Measurements from ENCODE around the gene PLA2G5. TPM values are rescaled to one million over a fixed set of nuclear protein-coding genes. Genes with fewer than 3 reads are reported as not detected.

The PLA2G5 gene
- total RNA-seq, 2 donors from 2014 or later = not detected

DNA sequence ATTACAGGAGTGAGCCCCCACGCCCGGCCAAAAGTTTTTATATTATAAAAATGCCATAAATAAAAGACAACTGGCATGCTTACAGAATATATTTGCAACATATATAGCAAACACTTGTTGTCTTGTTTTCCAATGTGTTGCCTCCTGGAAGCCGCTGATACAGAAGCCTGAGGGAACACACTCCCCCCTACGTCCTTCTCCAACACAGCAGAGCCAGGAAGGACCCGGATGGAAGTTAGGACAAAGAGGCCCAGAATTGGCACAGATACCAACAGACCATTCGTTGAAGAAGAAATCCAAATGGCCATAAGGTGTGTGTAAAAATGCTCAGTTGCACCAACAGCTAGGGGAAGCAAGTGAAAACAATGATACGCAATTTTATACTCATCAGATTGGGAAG is 1.3 kb upstream of the PLA2G5 start:
- WGBS, 2 experiments (ENCODE audit: insufficient coverage in 1 of 2, insufficient read length in 1 of 2) = 87 to 99% methylated on average over 4 to 7 of the region's 7 CpGs
- Mint-ChIP-seq H3K4me1 (no peaks in the 10 kb centered on the region), H3K9me3 (peaks cover 2% of the 10 kb centered on the region), H3K27ac (no peak overlapping the region), H3K36me3 (ENCODE audit: low read depth) (no peaks in the 10 kb centered on the region), H3K27me3 (ENCODE audit: insufficient read depth) (no peaks in the 10 kb centered on the region), H3K4me3 (no peak overlapping the region)
- DNase-seq = no peak
- no peak overlapping the region for H3K27ac ChIP-seq (ENCODE audit: low read depth, low read length)
- H3K9me3 ChIP-seq (ENCODE audit: control insufficient read depth, low read length) = no peaks in the 10 kb centered on the region
- H3K27me3 ChIP-seq (ENCODE audit: control insufficient read depth, insufficient read depth, low read length, poor library complexity, severe bottlenecking) = no peaks in the 10 kb centered on the region
- TF ChIP-seq, protein P1, sequence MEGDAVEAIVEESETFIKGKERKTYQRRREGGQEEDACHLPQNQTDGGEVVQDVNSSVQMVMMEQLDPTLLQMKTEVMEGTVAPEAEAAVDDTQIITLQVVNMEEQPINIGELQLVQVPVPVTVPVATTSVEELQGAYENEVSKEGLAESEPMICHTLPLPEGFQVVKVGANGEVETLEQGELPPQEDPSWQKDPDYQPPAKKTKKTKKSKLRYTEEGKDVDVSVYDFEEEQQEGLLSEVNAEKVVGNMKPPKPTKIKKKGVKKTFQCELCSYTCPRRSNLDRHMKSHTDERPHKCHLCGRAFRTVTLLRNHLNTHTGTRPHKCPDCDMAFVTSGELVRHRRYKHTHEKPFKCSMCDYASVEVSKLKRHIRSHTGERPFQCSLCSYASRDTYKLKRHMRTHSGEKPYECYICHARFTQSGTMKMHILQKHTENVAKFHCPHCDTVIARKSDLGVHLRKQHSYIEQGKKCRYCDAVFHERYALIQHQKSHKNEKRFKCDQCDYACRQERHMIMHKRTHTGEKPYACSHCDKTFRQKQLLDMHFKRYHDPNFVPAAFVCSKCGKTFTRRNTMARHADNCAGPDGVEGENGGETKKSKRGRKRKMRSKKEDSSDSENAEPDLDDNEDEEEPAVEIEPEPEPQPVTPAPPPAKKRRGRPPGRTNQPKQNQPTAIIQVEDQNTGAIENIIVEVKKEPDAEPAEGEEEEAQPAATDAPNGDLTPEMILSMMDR (conservative IDR thresholded peaks at IDR 0.05) = no peak
- no peaks in the 10 kb centered on the region for H3K36me3 ChIP-seq (ENCODE audit: control insufficient read depth, insufficient read depth, low read length)
- H3K9ac ChIP-seq (ENCODE audit: extremely low read depth, low read length, poor library complexity, severe bottlenecking) = no peak overlapping the region
- H3K4me3 ChIP-seq (ENCODE audit: low read length) = no peak overlapping the region
- no peaks in the 10 kb centered on the region for H3K4me1 ChIP-seq (ENCODE audit: control insufficient read depth, insufficient read depth, low read length)

DNA sequence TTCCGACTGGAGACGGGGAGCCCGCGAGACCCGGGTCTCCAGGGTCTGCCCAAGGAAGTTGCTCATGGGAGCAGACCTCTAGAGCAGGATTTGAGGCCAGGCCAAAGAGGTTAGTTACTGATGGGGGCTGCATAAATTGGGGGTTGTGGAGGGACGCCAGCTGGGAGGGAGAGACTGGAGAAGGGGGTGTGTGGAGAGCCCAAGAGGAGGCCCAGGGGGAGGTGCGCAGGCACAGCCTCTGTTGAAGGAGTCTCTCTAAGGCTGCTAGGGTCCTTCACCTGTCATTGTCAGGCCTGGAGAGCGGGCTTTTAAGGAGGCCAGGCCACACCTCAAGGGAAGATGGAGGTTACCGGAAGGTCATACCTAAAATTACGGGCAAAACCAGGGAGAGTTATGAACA is 363 bp downstream of the PLA2G5 start:
- no peaks in the 10 kb centered on the region for H3K27me3 ChIP-seq (ENCODE audit: control insufficient read depth, insufficient read depth, low read length, poor library complexity, severe bottlenecking)
- Mint-ChIP-seq H3K27me3 (ENCODE audit: insufficient read depth) (peaks cover 3% of the 10 kb centered on the region), H3K27ac (no peak overlapping the region), H3K4me1 (no peaks in the 10 kb centered on the region), H3K36me3 (ENCODE audit: low read depth) (no peaks in the 10 kb centered on the region), H3K4me3 (no peak overlapping the region), H3K9me3 (peaks cover 2% of the 10 kb centered on the region)
- no peak overlapping the region for H3K27ac ChIP-seq (ENCODE audit: low read depth, low read length)
- TF ChIP-seq, protein P1 (conservative IDR thresholded peaks at IDR 0.05) = no peak
- no peaks in the 10 kb centered on the region for H3K36me3 ChIP-seq (ENCODE audit: control insufficient read depth, insufficient read depth, low read length)
- no peak overlapping the region for H3K4me3 ChIP-seq (ENCODE audit: low read length)
- no peaks in the 10 kb centered on the region for H3K4me1 ChIP-seq (ENCODE audit: control insufficient read depth, insufficient read depth, low read length)
- no peak for DNase-seq
- H3K9me3 ChIP-seq (ENCODE audit: control insufficient read depth, low read length) = no peaks in the 10 kb centered on the region
- 94% methylated on average over 9 to 10 of the region's 10 CpGs for WGBS, 2 experiments (ENCODE audit: insufficient coverage in 1 of 2, insufficient read length in 1 of 2)
- H3K9ac ChIP-seq (ENCODE audit: extremely low read depth, low read length, poor library complexity, severe bottlenecking) = no peak overlapping the region

DNA sequence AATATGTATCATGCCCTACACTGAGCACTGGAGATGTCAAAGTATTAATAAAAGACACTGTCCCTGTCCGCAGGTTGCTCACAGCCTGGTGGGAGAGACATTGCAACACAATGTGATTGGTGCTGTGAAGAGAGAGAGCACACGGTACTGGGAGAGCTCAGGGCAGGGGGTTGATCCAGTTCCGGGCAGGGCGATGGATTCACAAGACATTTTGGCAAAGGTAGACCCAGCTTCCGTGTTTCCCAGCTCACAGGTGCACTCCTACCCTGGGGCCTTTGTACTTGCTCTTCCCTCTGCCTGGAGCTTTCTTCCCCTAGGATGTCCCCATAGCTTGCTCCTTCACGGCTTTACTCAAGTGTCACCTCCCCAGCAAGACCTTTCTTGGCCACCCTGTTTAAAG is 1.4 kb downstream of the PLA2G5 start:
- peaks cover 3% of the 10 kb centered on the region for H3K27me3 Mint-ChIP-seq (ENCODE audit: insufficient read depth)
- no peak overlapping the region for H3K4me3 Mint-ChIP-seq
- no peak overlapping the region for H3K9ac ChIP-seq (ENCODE audit: extremely low read depth, low read length, poor library complexity, severe bottlenecking)
- H3K27me3 ChIP-seq (ENCODE audit: control insufficient read depth, insufficient read depth, low read length, poor library complexity, severe bottlenecking) = no peaks in the 10 kb centered on the region
- no peak overlapping the region for H3K27ac Mint-ChIP-seq
- H3K4me1 Mint-ChIP-seq = no peaks in the 10 kb centered on the region
- no peaks in the 10 kb centered on the region for H3K36me3 ChIP-seq (ENCODE audit: control insufficient read depth, insufficient read depth, low read length)
- no peak for DNase-seq
- WGBS, 2 experiments (ENCODE audit: insufficient coverage in 1 of 2, insufficient read length in 1 of 2) = 92 to 98% methylated on average over 6 of the region's 6 CpGs
- no peak overlapping the region for H3K4me3 ChIP-seq (ENCODE audit: low read length)
- TF ChIP-seq, protein P1 (conservative IDR thresholded peaks at IDR 0.05) = no peak
- H3K4me1 ChIP-seq (ENCODE audit: control insufficient read depth, insufficient read depth, low read length) = no peaks in the 10 kb centered on the region
- H3K36me3 Mint-ChIP-seq (ENCODE audit: low read depth) = no peaks in the 10 kb centered on the region
- no peaks in the 10 kb centered on the region for H3K9me3 ChIP-seq (ENCODE audit: control insufficient read depth, low read length)
- H3K27ac ChIP-seq (ENCODE audit: low read depth, low read length) = no peak overlapping the region
- peaks cover 2% of the 10 kb centered on the region for H3K9me3 Mint-ChIP-seq

All from endodermal cell (in vitro differentiated cells).